Right atrium auricular region (tissue), 2 donors: ENCODE results near the gene LYST. TPM values are rescaled to one million over a fixed set of nuclear protein-coding genes. Genes with fewer than 3 reads are reported as not detected.

Experiments used
- DNase-seq: peaks from one replicate; pipeline ENCODE4 v3.0.0-alpha.2; 2019; ENCODE audit warnings: low spot score
- H3K27ac ChIP-seq, 2 donors: fragments of 200-600 bp; sonication (generic); 1 replicate in 1 of 2; 2 replicates in 1 of 2; pipeline ENCODE4 v1.5.1; 2016 to 2019
- H3K27me3 ChIP-seq, 2 donors: fragments of 200-600 bp; sonication (generic); one replicate each; pipeline versions ENCODE4 v1.5.1 to v1.6.0; 2017 to 2019
- H3K36me3 ChIP-seq: fragments of 200-600 bp; sonication (generic); one replicate; pipeline ENCODE4 v1.5.1; 2016
- H3K4me1 ChIP-seq, 2 donors: fragments of 200-600 bp; sonication (generic); one replicate each; pipeline versions ENCODE4 v1.5.1 to v1.6.0; 2017 to 2019
- H3K4me3 ChIP-seq, 2 donors: fragments of 200-600 bp; sonication (generic); 1 replicate in 1 of 2; 2 replicates in 1 of 2; pipeline ENCODE4 v1.5.1; 2017 to 2019; ENCODE audit warnings: mild to moderate bottlenecking in 1 of 2, moderate library complexity in 1 of 2
- H3K9me3 ChIP-seq, 2 donors: fragments of 200-600 bp; sonication (generic); one replicate each; pipeline ENCODE4 v1.5.1; 2019
- total RNA-seq, 2 donors: library from RNA; depleted of rRNA; stranded (reverse); fragments of >200 nt; gene quantifications; one replicate each; pipeline ENCODE4 v1.1.0, GENCODE V29; 2016
- TF ChIP-seq, protein P1 (sequence below), 2 donors: fragments of 200-600 bp; sonication (generic); IDR thresholded peaks; one replicate each; pipeline ENCODE4 v1.5.1; 2019; ENCODE audit warnings: antibody characterized with exemption in 2 of 2

The LYST gene
- total RNA-seq, 2 donors from 2014 or later: 7.3 to 13.0 TPM

DNA sequence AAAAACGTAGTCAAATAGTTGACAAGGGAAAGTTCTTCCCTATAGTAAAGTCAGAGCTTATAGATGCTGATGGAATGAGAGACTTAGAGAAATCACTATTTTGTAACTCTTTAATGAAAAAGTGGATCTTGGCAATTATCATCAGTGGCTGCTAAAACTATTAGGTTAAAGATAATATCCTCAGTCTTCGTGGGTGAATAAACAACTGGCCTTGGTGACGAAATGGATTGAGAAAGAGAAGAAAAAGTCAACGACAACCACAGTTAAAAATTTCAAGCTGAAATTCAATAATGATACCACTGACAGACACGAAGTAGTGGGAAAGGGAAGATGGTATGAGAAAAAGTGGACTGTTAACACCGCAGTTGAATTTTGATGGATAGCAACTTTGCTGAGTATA, 127.1 kb downstream of the LYST start:
- Histone ChIP-seq H3K36me3 (peaks cover 27% of the 10 kb centered on the region), H3K4me3 (no peak overlapping the region), H3K9me3 (no peaks in the 10 kb centered on the region), H3K27ac (no peak overlapping the region), H3K4me1 (no peaks in the 10 kb centered on the region), H3K27me3 (no peaks in the 10 kb centered on the region)
- TF ChIP-seq, protein P1, sequence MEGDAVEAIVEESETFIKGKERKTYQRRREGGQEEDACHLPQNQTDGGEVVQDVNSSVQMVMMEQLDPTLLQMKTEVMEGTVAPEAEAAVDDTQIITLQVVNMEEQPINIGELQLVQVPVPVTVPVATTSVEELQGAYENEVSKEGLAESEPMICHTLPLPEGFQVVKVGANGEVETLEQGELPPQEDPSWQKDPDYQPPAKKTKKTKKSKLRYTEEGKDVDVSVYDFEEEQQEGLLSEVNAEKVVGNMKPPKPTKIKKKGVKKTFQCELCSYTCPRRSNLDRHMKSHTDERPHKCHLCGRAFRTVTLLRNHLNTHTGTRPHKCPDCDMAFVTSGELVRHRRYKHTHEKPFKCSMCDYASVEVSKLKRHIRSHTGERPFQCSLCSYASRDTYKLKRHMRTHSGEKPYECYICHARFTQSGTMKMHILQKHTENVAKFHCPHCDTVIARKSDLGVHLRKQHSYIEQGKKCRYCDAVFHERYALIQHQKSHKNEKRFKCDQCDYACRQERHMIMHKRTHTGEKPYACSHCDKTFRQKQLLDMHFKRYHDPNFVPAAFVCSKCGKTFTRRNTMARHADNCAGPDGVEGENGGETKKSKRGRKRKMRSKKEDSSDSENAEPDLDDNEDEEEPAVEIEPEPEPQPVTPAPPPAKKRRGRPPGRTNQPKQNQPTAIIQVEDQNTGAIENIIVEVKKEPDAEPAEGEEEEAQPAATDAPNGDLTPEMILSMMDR (IDR thresholded peaks at IDR 0.05): no peak
- no peak for DNase-seq

DNA sequence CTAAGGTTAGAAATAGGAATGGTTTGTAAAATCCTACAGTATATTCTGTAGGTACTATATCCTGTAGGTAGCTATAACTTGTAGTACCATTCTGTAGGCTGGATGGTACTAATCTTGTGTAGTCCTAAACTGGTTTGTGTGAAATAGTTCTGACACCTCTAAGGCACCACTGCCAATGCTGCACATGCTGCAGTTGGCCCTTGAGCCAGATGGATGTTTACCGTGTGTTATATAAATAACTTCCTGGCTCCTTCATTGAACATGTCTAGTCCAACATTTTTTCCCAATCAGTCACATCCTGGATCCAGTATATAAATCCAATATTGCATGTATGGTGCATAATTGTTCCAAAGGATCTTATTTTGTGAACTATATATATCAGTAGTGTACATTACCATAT, 127.6 kb downstream of the LYST start:
- DNase-seq: no peak
- Histone ChIP-seq H3K27ac (no peak overlapping the region), H3K36me3 (peaks cover 24% of the 10 kb centered on the region), H3K4me3 (no peak overlapping the region), H3K27me3 (no peaks in the 10 kb centered on the region), H3K9me3 (no peaks in the 10 kb centered on the region), H3K4me1 (no peaks in the 10 kb centered on the region)
- TF ChIP-seq, protein P1 (IDR thresholded peaks at IDR 0.05): no peak

DNA sequence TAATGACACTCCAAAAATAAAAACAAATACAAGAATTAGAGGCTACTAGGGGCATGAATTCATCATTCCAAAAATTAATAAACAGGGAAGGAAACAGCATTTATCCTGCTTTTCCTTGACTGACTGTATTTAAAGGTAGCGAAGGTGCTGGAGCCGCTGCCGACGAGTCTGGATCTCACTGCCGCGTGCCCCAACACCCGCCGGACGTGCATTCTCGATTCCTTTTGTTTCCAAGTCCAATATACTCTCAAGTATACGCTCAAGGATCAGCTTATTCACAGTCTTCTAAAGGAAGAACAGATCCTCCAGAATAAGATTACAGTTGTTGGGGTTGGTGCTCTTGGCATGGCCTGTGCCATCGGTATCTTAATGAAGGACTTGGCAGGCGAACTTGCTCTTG, 129.0 kb downstream of the LYST start:
- H3K9me3 ChIP-seq: no peaks in the 10 kb centered on the region
- H3K27me3 ChIP-seq: no peaks in the 10 kb centered on the region
- no peaks in the 10 kb centered on the region for H3K4me1 ChIP-seq
- TF ChIP-seq, protein P1 (IDR thresholded peaks at IDR 0.05): no peak
- no peak overlapping the region for H3K4me3 ChIP-seq
- H3K36me3 ChIP-seq: peaks cover 11% of the 10 kb centered on the region
- no peak for DNase-seq
- no peak overlapping the region for H3K27ac ChIP-seq

DNA sequence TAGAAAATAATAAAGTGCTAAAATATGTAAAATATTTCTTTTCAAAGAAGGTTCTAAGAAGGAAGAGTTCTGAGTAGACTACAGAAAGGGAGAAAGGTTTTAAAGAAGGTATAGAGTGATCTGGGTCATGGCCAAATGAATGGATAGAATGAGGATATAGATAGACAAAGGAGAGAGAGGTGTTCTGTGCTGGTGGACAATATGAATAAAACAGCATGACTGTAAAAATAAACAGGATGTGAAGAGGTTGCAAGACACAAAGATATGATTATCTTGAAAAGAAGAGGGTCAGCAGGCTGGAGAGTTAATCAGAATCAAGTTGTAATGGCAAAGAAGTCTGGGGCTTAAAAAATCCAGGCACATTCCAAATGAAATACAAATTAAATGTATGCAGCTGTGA, 130.4 kb downstream of the LYST start:
- DNase-seq: no peak
- Histone ChIP-seq H3K9me3 (no peaks in the 10 kb centered on the region), H3K4me3 (no peak overlapping the region), H3K27me3 (no peaks in the 10 kb centered on the region), H3K36me3 (peaks cover 3% of the 10 kb centered on the region), H3K27ac (no peak overlapping the region), H3K4me1 (no peaks in the 10 kb centered on the region)
- TF ChIP-seq, protein P1 (IDR thresholded peaks at IDR 0.05): no peak

DNA sequence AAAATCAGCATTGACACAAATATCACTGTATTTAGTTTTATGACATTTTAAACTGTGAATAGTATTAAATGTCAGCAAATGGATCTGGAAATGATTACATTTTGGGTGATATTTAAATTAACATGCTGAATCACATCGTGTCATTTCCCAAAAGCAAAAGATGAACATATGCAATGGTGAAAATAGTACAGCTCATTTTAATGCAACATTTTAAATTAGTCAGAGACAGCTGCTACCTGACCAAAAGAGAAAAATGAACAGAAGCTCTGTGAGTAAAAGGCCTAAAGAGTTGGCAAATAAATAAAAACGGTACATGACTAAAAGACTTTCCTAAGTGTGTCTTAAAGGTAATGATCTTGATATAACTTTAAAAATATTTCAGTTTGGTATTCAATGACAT, 131.1 kb downstream of the LYST start:
- no peak overlapping the region for H3K27ac ChIP-seq
- H3K36me3 ChIP-seq: peaks cover 4% of the 10 kb centered on the region
- H3K4me1 ChIP-seq: no peaks in the 10 kb centered on the region
- DNase-seq: no peak
- TF ChIP-seq, protein P1 (IDR thresholded peaks at IDR 0.05): no peak
- H3K9me3 ChIP-seq: no peaks in the 10 kb centered on the region
- H3K4me3 ChIP-seq: no peak overlapping the region
- H3K27me3 ChIP-seq: no peaks in the 10 kb centered on the region

DNA sequence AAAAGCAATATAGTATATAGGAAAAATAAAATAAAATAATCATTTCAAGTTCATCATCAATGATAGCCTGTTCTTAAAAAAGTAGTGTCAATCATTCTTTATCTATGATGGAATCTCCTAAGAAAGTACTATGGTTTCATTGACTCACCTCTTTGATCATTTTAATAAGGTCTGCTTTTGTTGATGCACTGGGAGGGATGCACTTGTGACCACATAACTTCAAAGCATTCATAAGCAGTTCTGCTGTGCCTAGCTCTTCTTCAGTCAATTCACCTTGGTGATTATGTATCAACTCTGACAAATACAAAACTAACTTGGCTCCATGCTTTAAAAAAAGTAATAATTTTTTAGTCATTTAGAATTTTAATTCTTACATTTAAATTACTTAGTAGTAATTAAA, 132.4 kb downstream of the LYST start:
- Histone ChIP-seq H3K4me1 (no peaks in the 10 kb centered on the region), H3K36me3 (peaks cover 12% of the 10 kb centered on the region), H3K27ac (no peak overlapping the region), H3K4me3 (no peak overlapping the region), H3K9me3 (no peaks in the 10 kb centered on the region), H3K27me3 (no peaks in the 10 kb centered on the region)
- DNase-seq: no peak
- TF ChIP-seq, protein P1 (IDR thresholded peaks at IDR 0.05): no peak
